GM23248 (cell line): ENCODE data around the gene FAM89B.

Experiments
- EZH2 ChIP-seq: fragments of 200-600 bp; sonication (generic); IDR thresholded peaks from 2 replicates; pipeline ENCODE4 v1.6.1; 2018; ENCODE audit warnings: antibody characterized with exemption, mild to moderate bottlenecking; ENCODE audit not compliant: insufficient read depth, poor library complexity, severe bottlenecking
- EZH2phosphoT487 ChIP-seq: fragments of 200-600 bp; sonication (generic); IDR thresholded peaks from 2 replicates; pipeline ENCODE4 v1.6.1; 2018; ENCODE audit warnings: antibody characterized with exemption, moderate library complexity, mild to moderate bottlenecking, low read depth; ENCODE audit not compliant: insufficient read depth

DNA sequence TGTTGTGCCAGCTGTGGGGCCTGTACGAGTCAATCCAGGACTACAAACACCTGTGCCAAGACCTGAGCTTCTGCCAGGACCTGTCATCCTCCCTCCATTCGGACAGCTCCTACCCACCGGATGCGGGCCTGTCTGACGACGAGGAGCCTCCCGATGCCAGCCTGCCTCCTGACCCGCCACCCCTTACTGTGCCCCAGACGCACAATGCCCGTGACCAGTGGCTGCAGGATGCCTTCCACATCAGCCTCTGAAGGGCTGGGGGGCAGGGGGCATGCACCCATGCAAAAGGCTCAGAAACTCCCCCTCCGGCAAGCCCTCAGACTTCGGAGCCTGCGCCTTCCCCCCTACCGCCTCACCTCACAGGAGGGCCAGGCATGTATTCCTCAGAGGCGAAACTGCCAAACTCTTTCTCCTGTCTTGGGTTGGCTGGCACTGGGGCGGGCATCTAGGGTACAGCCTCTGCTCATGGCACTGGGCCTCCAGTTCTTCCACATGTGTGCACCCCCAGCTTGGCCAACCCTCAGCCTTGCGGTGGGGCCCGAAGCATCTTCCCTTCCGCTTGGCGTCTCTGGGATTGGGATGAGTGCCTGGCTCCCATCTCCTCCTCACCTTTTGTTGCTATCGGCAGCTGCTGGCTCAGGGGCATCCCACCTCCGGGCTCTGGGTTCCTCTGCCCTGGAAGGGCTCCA is 1.2 kb downstream of the FAM89B start:
- no peak for TF ChIP-seq EZH2phosphoT487
- no peak for TF ChIP-seq EZH2
